ENCODE measurements around the gene ARID2. TPM values are rescaled to one million over a fixed set of nuclear protein-coding genes. Genes with fewer than 3 reads are reported as not detected.

ARID2 gene
- total and polyA plus RNA-seq, 2 experiments from 2014 or later, result 26.5 to 54.9 TPM

GRCh38 chr12:45880533-45880932 lies 151.0 kb downstream of the ARID2 start:
- Histone ChIP-seq H3K36me3 (ENCODE audit: insufficient read depth) (peaks cover 9% of the 10 kb centered on the region; the same call in 1 of the 2 replicates), H3K9me2 (ENCODE audit: insufficient read depth) (no peaks in the 10 kb centered on the region), H3K27me3 (ENCODE audit: insufficient read depth) (no peaks in the 10 kb centered on the region), H3K4me1 (ENCODE audit: insufficient read depth) (peaks cover 5% of the 10 kb centered on the region; the same call in 1 of the 2 replicates), H4K20me1 (replicated peaks; ENCODE audit: insufficient read depth) (no peaks in the 10 kb centered on the region), H3F3A (replicated peaks; ENCODE audit: low read depth) (no peaks in the 10 kb centered on the region), H2AFZ (no peak overlapping the region), H3K79me2 (replicated peaks; ENCODE audit: insufficient read depth) (no peaks in the 10 kb centered on the region), H3K27ac (ENCODE audit: low read depth) (no peak overlapping the region), H3K4me2 (no peak overlapping the region), H3K4me3 (no peak overlapping the region)
- ATAC-seq (no peak), DNase-seq (ENCODE audit: low spot score) (no peak)
- Mint-ChIP-seq H3K4me1 (peaks cover 12% of the 10 kb centered on the region), H3K4me3 (no peak overlapping the region), H3K27me3 (ENCODE audit: insufficient read depth, low read depth, poor library complexity) (peaks cover 3% of the 10 kb centered on the region), H3K9me3 (peaks cover 7% of the 10 kb centered on the region; the same call in 1 of the 3 replicates), H3K27ac (no peak overlapping the region), H3K36me3 (ENCODE audit: low read depth) (peaks cover 58% of the 10 kb centered on the region)
- TF ChIP-seq NANOG (IDR thresholded peaks at IDR 0.05; ENCODE audit: borderline replicate concordance) (no peak), REST (IDR thresholded peaks at IDR 0.05; ENCODE audit: unreplicated experiment) (no peak), POLR2AphosphoS5 (IDR thresholded peaks at IDR 0.05; ENCODE audit: low read depth) (no peak), EZH2phosphoT487 (IDR thresholded peaks at IDR 0.05; ENCODE audit: unreplicated experiment) (no peak), STAT1 (IDR thresholded peaks at IDR 0.05; ENCODE audit: unreplicated experiment) (no peak), JUNB (IDR thresholded peaks at IDR 0.05; ENCODE audit: unreplicated experiment) (no peak), ZNF331 (CRISPR knock-in tag; IDR thresholded peaks at IDR 0.05; ENCODE audit: low read depth) (no peak), ZNF114 (CRISPR knock-in tag; IDR thresholded peaks at IDR 0.05) (no peak), EZH2 (IDR thresholded peaks at IDR 0.05; ENCODE audit: low read depth, unreplicated experiment) (no peak), CREB1 (CRISPR knock-in tag; IDR thresholded peaks at IDR 0.05; ENCODE audit: low read depth) (no peak)
- TF ChIP-seq, protein P1, sequence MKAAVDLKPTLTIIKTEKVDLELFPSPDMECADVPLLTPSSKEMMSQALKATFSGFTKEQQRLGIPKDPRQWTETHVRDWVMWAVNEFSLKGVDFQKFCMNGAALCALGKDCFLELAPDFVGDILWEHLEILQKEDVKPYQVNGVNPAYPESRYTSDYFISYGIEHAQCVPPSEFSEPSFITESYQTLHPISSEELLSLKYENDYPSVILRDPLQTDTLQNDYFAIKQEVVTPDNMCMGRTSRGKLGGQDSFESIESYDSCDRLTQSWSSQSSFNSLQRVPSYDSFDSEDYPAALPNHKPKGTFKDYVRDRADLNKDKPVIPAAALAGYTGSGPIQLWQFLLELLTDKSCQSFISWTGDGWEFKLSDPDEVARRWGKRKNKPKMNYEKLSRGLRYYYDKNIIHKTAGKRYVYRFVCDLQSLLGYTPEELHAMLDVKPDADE (IDR thresholded peaks at IDR 0.05), result no peak
- TF ChIP-seq, protein P2, sequence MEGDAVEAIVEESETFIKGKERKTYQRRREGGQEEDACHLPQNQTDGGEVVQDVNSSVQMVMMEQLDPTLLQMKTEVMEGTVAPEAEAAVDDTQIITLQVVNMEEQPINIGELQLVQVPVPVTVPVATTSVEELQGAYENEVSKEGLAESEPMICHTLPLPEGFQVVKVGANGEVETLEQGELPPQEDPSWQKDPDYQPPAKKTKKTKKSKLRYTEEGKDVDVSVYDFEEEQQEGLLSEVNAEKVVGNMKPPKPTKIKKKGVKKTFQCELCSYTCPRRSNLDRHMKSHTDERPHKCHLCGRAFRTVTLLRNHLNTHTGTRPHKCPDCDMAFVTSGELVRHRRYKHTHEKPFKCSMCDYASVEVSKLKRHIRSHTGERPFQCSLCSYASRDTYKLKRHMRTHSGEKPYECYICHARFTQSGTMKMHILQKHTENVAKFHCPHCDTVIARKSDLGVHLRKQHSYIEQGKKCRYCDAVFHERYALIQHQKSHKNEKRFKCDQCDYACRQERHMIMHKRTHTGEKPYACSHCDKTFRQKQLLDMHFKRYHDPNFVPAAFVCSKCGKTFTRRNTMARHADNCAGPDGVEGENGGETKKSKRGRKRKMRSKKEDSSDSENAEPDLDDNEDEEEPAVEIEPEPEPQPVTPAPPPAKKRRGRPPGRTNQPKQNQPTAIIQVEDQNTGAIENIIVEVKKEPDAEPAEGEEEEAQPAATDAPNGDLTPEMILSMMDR (conservative IDR thresholded peaks at IDR 0.05; ENCODE audit: low read depth in 2 of 2), result no peak
